Kidney (tissue), 14 donors: Measurements from ENCODE around the gene RIBC1. TPM values are rescaled to one million over a fixed set of nuclear protein-coding genes. Genes with fewer than 3 reads are reported as not detected.

Source experiments
- DNase-seq, 5 donors: peaks; one replicate each; pipeline ENCODE4 v3.0.0-alpha.2; 2013 to 2020
- FAIRE-seq: peaks from 2 replicates; lab custom pipeline; 2012; peaks lifted over from hg19 to GRCh38; lab: Jason Lieb, UNC
- H3K27ac ChIP-seq, 2 donors: one replicate each; pipeline ENCODE4 v1.7.0; 2013; ENCODE audit warnings: low read depth in 2 of 2, low read length in 2 of 2, inconsistent platforms in 1 of 2
- H3K27me3 ChIP-seq: one replicate; pipeline ENCODE4 v1.7.1; 2013; ENCODE audit warnings: low read length, inconsistent platforms; ENCODE audit not compliant: control insufficient read depth, insufficient read depth
- H3K36me3 ChIP-seq, 3 donors: one replicate each; pipeline versions ENCODE4 v1.7.0 to v1.7.1; 2013; ENCODE audit warnings: low read length in 3 of 3, control low read depth in 1 of 3, inconsistent platforms in 1 of 3; ENCODE audit not compliant: insufficient read depth in 3 of 3, control insufficient read depth in 2 of 3
- H3K4me1 ChIP-seq, 3 donors: one replicate each; pipeline versions ENCODE4 v1.7.0 to v1.7.1; 2013; ENCODE audit warnings: low read length in 3 of 3, inconsistent platforms in 1 of 3, low read depth in 1 of 3; ENCODE audit not compliant: control insufficient read depth in 2 of 3, insufficient read depth in 2 of 3
- H3K4me3 ChIP-seq, 3 donors: one replicate each; pipeline versions ENCODE4 v1.7.0 to v1.8.1; 2013; ENCODE audit warnings: low read length in 3 of 3, control low read depth in 1 of 3, inconsistent platforms in 1 of 3
- H3K9ac ChIP-seq, 3 donors: one replicate each; pipeline versions ENCODE4 v1.7.0 to v1.7.1; 2013; ENCODE audit warnings: low read length in 3 of 3, control low read depth in 1 of 3, inconsistent platforms in 1 of 3
- H3K9me3 ChIP-seq, 3 donors: one replicate each; pipeline versions ENCODE4 v1.7.0 to v1.7.1; 2013; ENCODE audit warnings: low read length in 3 of 3, control low read depth in 1 of 3, inconsistent platforms in 1 of 3; ENCODE audit not compliant: control insufficient read depth in 2 of 3, insufficient read depth in 1 of 3
- intact Hi-C: fragments of 100-400 bp; cut with DNase I; formaldehyde crosslinking; loops from one replicate; pipeline ENCODE4 v1.11.1; 2022
- polyA plus RNA-seq: library from polyadenylated mRNA; stranded (reverse); fragments of 350-450 nt; fragmentation: Illumina TruSeq; extraction: RNeasy Lipid Tissue Mini Kit (QIAGEN cat#74804); gene quantifications from one replicate; pipeline ENCODE4 v1.2.3, GENCODE V29; 2014; ENCODE audit warnings: low read depth, low replicate concordance; ENCODE audit not compliant: insufficient read depth
- total RNA-seq: library from RNA; stranded (reverse); fragmentation: NEBNext Ultra II Directional; extraction: Animal tissue kit (Norgen Biotek cat#: 25700); gene quantifications from one replicate; pipeline ENCODE4 v1.2.1, GENCODE V29; 2021
- TF ChIP-seq, protein P1 (sequence below): IDR thresholded peaks from 3 replicates; pipeline ENCODE4 v1.5.1; 2012; ENCODE audit warnings: mild to moderate bottlenecking, moderate library complexity, borderline replicate concordance; ENCODE audit not compliant: insufficient read depth; ENCODE audit errors: extremely low read depth
- donor health status: control.
- donor health status: control.
- donor health status: control.
- donor health status: control.
- donor health status: control.
- donor health status: DM: yes; HTN: yes; CAD: no.
- donor health status: Normal renal cell carcinoma (clear cell type).

Gene RIBC1
- total and polyA plus RNA-seq, 2 donors from 2014 or later = 2.5 to 6.4 TPM

DNA sequence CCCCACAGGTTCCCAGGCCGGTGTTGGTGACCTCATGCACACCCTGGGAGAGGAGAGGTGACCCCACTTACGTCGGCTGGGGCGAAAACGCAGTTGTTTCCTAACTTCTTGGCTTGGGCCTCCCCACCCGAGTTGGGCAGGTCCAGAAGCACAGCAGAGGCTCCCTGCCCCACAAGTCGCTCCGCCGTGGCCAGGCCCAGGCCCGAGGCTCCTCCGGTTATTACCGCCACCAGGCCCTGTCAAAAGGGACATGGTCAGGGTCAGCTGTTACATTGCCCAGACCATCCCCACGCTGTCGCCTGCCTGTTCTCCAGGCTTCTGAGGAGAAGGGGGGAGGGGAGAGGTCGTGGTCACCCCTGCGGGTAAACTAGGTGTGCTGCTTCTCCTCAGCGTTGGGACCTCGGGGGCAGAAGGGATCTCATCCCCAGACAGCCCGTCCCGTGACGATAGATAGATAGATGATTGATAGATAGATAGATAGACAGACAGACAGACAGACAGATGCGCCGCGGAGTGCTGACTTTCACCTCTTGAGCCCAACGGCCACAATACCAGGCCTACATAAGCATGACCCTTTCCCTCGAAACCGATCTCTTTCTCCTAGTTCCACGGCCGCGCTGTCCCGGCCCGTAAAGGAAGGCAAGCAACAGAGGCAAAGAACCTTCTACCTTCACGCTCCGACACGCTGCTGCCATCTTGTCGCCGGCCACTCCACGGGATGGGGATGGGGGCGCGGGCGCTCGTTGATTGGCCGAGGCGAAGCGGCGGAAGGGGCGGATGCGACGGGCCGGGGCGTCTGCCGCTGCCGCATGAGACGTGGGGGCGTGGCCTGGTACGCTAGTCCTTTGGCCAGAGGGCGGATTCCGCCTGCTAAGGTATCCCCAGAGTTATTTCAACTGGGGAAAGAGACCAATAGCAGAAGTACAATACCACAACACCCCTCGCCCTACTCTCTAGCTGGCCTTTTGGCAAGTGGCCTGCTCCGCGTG, 11.3 kb downstream of the RIBC1 start, which contains the start of gene HSD17B10:
Gene HSD17B10 (minus strand): TSS at position 720 of the 989 bp plus-strand sequence. CDS start 25 bp downstream, at position 695.
- Histone ChIP-seq H3K4me1 (peaks cover 0 to 4% (median 0%) of the 10 kb centered on the region in 3 donors), H3K36me3 (peaks cover 3 to 10% (median 9%) of the 10 kb centered on the region in 3 donors), H3K4me3 (peak within 1 kb of the TSS; percentile 91 to 98 (median 92)), H3K9me3 (no peaks in the 10 kb centered on the region), H3K27me3 (peaks cover 14% of the 10 kb centered on the region), H3K9ac (peak within 1 kb of the TSS; percentile 65 to 90 (median 84)), H3K27ac (peak within 1 kb of the TSS; percentile 51 to 53)
- FAIRE-seq (peak; percentile 97), DNase-seq (peak; percentile 89 to 97 (median 92))
- TF ChIP-seq, protein P1, sequence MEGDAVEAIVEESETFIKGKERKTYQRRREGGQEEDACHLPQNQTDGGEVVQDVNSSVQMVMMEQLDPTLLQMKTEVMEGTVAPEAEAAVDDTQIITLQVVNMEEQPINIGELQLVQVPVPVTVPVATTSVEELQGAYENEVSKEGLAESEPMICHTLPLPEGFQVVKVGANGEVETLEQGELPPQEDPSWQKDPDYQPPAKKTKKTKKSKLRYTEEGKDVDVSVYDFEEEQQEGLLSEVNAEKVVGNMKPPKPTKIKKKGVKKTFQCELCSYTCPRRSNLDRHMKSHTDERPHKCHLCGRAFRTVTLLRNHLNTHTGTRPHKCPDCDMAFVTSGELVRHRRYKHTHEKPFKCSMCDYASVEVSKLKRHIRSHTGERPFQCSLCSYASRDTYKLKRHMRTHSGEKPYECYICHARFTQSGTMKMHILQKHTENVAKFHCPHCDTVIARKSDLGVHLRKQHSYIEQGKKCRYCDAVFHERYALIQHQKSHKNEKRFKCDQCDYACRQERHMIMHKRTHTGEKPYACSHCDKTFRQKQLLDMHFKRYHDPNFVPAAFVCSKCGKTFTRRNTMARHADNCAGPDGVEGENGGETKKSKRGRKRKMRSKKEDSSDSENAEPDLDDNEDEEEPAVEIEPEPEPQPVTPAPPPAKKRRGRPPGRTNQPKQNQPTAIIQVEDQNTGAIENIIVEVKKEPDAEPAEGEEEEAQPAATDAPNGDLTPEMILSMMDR = no peak
- intact Hi-C loops = no loop called here

DNA sequence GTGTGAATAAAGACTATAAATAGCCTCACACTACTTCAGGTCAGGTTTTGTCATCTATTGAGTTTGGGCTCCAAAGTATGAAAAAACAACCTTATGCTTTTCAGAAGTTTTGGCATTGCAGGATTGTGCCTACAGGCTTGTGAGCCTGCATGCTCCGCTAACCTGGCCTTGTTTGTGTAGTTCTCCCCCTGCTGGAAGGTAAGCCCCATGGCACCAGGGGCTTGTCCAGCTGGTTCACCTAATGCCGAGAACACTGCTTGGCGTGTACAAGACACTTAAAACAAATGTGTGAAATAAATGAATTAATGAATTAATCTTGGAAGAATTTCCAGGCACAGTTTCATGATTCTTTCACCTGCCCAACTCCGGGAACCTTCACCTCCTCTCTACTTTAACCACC, 13.3 kb downstream of the RIBC1 start:
- H3K9ac ChIP-seq = no peak overlapping the region
- intact Hi-C loops = no loop called here
- peaks cover 20% of the 10 kb centered on the region for H3K27me3 ChIP-seq
- H3K36me3 ChIP-seq = peaks cover 0 to 7% (median 6%) of the 10 kb centered on the region in 3 donors
- H3K9me3 ChIP-seq = no peaks in the 10 kb centered on the region
- FAIRE-seq (peak; percentile 97), DNase-seq (peak; percentile 59 to 75 (median 74))
- no peak overlapping the region for H3K4me3 ChIP-seq
- peaks cover 0 to 4% (median 0%) of the 10 kb centered on the region in 3 donors for H3K4me1 ChIP-seq
- TF ChIP-seq, protein P1 = peak; percentile 67
- no peak overlapping the region for H3K27ac ChIP-seq

DNA sequence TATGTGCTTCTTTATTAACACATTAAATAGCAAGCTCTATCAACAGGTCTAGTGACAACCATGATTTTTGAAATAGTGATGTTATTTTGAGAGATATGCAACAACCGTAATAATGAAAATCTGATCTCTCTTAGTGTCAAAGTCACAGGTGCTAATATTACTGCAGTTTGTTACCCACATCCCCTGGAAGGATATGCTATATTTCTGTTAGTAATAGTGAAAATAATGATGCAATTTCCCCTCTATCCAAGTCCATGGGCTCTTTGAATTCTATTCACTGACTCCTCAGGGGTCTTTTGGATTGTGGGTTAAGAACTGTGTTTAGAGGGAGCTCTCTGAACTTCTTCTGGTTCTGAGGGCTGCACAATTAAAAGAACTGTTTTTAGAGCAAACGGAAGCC, 14.5 kb downstream of the RIBC1 start:
- Histone ChIP-seq H3K9ac (no peak overlapping the region), H3K36me3 (no peaks in the 10 kb centered on the region), H3K4me3 (no peak overlapping the region), H3K27ac (no peak overlapping the region), H3K27me3 (peaks cover 20% of the 10 kb centered on the region), H3K4me1 (peaks cover 0 to 4% (median 4%) of the 10 kb centered on the region in 3 donors), H3K9me3 (no peaks in the 10 kb centered on the region)
- FAIRE-seq (no peak), DNase-seq (no peak)
- intact Hi-C loops = no loop called here
- TF ChIP-seq, protein P1 = no peak
